HG03280 (cell line): Measurements from ENCODE around the gene ISG15.
"Not testable (repeated sequence)": the region's sequence is repeated elsewhere in the genome, so short reads cannot be mapped to it uniquely, and the experiment has no call there.

Source experiments
- ATAC-seq: cut with Tn5 transposase; IDR thresholded peaks from one replicate; pipeline ENCODE4 v1.9.1; 2021; ENCODE audit warnings: mild to moderate bottlenecking, moderate library complexity; ENCODE audit not compliant: unreplicated experiment

Gene ISG15

GRCh38 chr1:992362-992761 lies 20.9 kb upstream of the ISG15 start:
- no peak for ATAC-seq

- no peak for ATAC-seq
These were observed 19.8 kb upstream of the ISG15 start for GRCh38 chr1:993379-993995.

- ATAC-seq: not testable (repeated sequence)
These were observed 18.8 kb upstream of the ISG15 start for GRCh38 chr1:994546-994945.

- ATAC-seq: no peak
These were observed 17.3 kb upstream of the ISG15 start for GRCh38 chr1:995665-996633.

GRCh38 chr1:996851-997712 lies 16.2 kb upstream of the ISG15 start:
- ATAC-seq: no peak

- no peak for ATAC-seq
These were observed 15.6 kb upstream of the ISG15 start for GRCh38 chr1:997713-997992.

- ATAC-seq: no peak
These were observed 15.1 kb upstream of the ISG15 start for GRCh38 chr1:997993-998744.

GRCh38 chr1:998745-998994 lies 14.6 kb upstream of the ISG15 start:
- ATAC-seq: no peak

GRCh38 chr1:998995-999724 lies 14.1 kb upstream of the ISG15 start:
- ATAC-seq: no peak

- peak; percentile 31 for ATAC-seq
These were observed 13.5 kb upstream of the ISG15 start, which contains the start of gene HES4 for GRCh38 chr1:999725-1000356. Gene HES4, minus strand, starts transcription at chr1:1000097. Its CDS starts 124 bp downstream, at chr1:999973.

- ATAC-seq: no peak
These were observed 12.8 kb upstream of the ISG15 start for GRCh38 chr1:1000357-1001056.

- ATAC-seq: no peak
These were observed 12.1 kb upstream of the ISG15 start for GRCh38 chr1:1001057-1001783.

GRCh38 chr1:1003618-1004419 lies 9.5 kb upstream of the ISG15 start:
- no peak for ATAC-seq

GRCh38 chr1:1004420-1004779 lies 8.9 kb upstream of the ISG15 start:
- ATAC-seq: no peak

- ATAC-seq: no peak
These were observed 8.3 kb upstream of the ISG15 start for GRCh38 chr1:1004780-1005697.

- ATAC-seq: no peak
These were observed 7.5 kb upstream of the ISG15 start for GRCh38 chr1:1005774-1006304.
